NB4 (cell line): ENCODE results near the gene SDE2.

Experiments
- MYC ChIP-seq: IDR thresholded peaks from 2 replicates; pipeline ENCODE4 v1.6.1; 2011; ENCODE audit warnings: low read depth, low read length
- POLR2A ChIP-seq: IDR thresholded peaks from 2 replicates; pipeline ENCODE4 v1.6.1; 2011; ENCODE audit warnings: mild to moderate bottlenecking; ENCODE audit not compliant: insufficient read length; ENCODE audit errors: extremely low read depth
- TF ChIP-seq, protein P1 (sequence below): IDR thresholded peaks from one replicate; pipeline ENCODE4 v1.5.1; 2012; ENCODE audit warnings: low read depth, low read length
- TF ChIP-seq, protein P2 (sequence below): IDR thresholded peaks from 2 replicates; pipeline ENCODE4 v1.6.1; 2011; ENCODE audit warnings: low read depth, low read length

DNA sequence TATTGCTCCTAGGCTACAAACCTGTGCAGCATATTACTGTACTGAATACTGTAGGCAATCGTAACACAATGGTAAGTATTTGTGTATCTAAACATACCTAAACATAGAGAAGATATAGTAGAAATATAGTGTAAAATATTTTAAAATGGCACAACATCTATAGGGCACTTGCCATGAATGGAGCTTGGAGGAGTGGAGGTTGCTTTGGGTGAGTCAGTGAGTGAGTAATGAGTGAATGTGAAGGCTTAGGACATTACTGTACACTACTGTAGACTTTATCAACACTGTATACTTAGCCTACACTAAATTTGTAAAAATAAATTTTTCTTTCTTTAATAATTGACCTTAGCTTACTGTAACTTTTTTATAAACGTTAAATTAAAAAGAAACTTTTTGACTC, 66.1 kb downstream of the SDE2 start:
- TF ChIP-seq, protein P1, sequence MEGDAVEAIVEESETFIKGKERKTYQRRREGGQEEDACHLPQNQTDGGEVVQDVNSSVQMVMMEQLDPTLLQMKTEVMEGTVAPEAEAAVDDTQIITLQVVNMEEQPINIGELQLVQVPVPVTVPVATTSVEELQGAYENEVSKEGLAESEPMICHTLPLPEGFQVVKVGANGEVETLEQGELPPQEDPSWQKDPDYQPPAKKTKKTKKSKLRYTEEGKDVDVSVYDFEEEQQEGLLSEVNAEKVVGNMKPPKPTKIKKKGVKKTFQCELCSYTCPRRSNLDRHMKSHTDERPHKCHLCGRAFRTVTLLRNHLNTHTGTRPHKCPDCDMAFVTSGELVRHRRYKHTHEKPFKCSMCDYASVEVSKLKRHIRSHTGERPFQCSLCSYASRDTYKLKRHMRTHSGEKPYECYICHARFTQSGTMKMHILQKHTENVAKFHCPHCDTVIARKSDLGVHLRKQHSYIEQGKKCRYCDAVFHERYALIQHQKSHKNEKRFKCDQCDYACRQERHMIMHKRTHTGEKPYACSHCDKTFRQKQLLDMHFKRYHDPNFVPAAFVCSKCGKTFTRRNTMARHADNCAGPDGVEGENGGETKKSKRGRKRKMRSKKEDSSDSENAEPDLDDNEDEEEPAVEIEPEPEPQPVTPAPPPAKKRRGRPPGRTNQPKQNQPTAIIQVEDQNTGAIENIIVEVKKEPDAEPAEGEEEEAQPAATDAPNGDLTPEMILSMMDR = no peak
- no peak for TF ChIP-seq POLR2A
- TF ChIP-seq, protein P2, sequence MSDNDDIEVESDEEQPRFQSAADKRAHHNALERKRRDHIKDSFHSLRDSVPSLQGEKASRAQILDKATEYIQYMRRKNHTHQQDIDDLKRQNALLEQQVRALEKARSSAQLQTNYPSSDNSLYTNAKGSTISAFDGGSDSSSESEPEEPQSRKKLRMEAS = no peak
- no peak for TF ChIP-seq MYC
